Measurements from ENCODE around the gene CDH22. TPM values are rescaled to one million over a fixed set of nuclear protein-coding genes. Genes with fewer than 3 reads are reported as not detected.

The CDH22 gene
- total and polyA plus RNA-seq, 9 of the 15 experiments (the other 6 are each of a cell fraction or from before 2014, with no cell fraction given): 0.07 to 0.08 TPM; not detected in 7

DNA sequence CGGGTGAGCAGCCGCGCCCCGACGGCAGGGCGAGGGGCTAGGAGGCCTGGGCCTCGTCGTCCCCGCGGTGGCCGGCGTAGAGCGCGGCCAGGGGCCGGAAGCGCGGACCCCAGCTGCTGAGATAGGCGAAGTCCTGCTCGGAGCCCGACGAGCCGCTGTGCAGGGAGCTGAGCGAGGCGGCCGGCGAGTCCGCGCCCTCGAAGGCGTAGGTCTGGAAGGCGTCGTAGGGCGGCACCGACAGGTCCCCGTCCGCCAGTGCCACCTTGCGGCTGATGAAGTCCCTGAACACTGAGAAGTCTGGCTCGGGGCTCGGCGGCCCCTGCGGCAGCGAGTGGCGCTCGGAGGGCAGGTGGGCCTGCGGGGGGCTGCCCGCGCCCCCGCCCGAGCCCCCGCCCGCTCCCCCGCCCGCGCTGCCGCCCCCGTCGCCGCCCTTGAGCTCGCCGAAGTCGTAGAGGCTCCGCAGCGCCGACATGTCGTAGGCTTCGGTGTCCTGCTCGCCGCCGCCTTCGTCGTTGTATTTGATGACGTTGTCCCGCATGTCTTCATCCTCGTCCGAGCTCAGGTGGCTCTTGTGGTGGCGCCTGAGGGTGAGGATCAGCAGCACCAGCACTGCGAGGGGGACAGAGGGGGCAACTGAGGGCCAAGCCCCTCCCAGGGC, 133.7 kb downstream of the CDH22 start:
- peak; percentile 37 for FAIRE-seq
- BruUV-seq (replicated peaks): no TSS peak
- in situ Hi-C loops (cut with MboI) (no loop called here), intact Hi-C loops (cut with micrococcal nuclease) (loop anchor here (2.0 to 5.0 kb wide), 2 partner anchors 42 to 152 kb away; no protein-coding TSS in a partner anchor)
- POLR2A ChIA-PET: interaction anchor here (0.6 to 1.6 kb wide), 3 partner anchors 12 to 852 kb away, joined by 3 to 6 read pairs (median 5); no protein-coding TSS in a partner anchor
- Histone ChIP-seq H3K27me3 (ENCODE audit: control insufficient read depth in 2 of 2, insufficient read depth in 2 of 2, low read length in 2 of 2) (peaks cover 21 to 73% of the 10 kb centered on the region in 2 experiments), H3K9me3 (replicated peaks; ENCODE audit: control insufficient read depth, insufficient read depth, low read depth, low read length) (no peaks in the 10 kb centered on the region), H3K4me2 (ENCODE audit: insufficient read depth, low read length) (no peak overlapping the region), H3K4me3 (no peak overlapping the region), H3K4me1 (replicated peaks in 1 of 2; ENCODE audit: control insufficient read depth in 2 of 2, insufficient read depth in 2 of 2, low read length in 2 of 2) (peaks cover 0 to 10% of the 10 kb centered on the region in 2 experiments; a peak in 1 of 5 replicates), H3K9ac (ENCODE audit: insufficient read depth in 1 of 2, low read depth in 2 of 2, low read length in 2 of 2) (no peak overlapping the region), H4K20me1 (replicated peaks; ENCODE audit: control insufficient read depth, insufficient read depth, low read length) (peaks cover 8% of the 10 kb centered on the region; the same call in 1 of the 2 replicates), H3K27ac (ENCODE audit: extremely low read depth, low read depth, low read length) (no peak overlapping the region), H3K36me3 (ENCODE audit: control insufficient read depth, insufficient read depth, low read length) (no peaks in the 10 kb centered on the region), H3K9me1 (ENCODE audit: control insufficient read depth, insufficient read depth, low read length) (no peaks in the 10 kb centered on the region), H3K79me2 (ENCODE audit: control insufficient read depth, insufficient read depth, low read length) (no peaks in the 10 kb centered on the region), H2AFZ (ENCODE audit: low read depth, low read length) (no peak overlapping the region)
- DNase-seq (ENCODE audit: extremely low read depth in 1 of 4, low spot score in 3 of 4): peak; percentile 79 to 88 (median 84)
- WGBS (ENCODE audit: insufficient coverage, low coverage, missing lambda C conversion rate): 25% methylated on average over 52 of the region's 77 CpGs
- CTCF ChIA-PET (ENCODE audit: low intra/inter-chr PET ratio): interaction anchor here (0.6 to 1.3 kb wide), 3 partner anchors 153 to 160 kb away, joined by 3 to 4 read pairs (median 3); no protein-coding TSS in a partner anchor
- ATAC-seq: peak; percentile 99
- TF ChIP-seq, protein P1, sequence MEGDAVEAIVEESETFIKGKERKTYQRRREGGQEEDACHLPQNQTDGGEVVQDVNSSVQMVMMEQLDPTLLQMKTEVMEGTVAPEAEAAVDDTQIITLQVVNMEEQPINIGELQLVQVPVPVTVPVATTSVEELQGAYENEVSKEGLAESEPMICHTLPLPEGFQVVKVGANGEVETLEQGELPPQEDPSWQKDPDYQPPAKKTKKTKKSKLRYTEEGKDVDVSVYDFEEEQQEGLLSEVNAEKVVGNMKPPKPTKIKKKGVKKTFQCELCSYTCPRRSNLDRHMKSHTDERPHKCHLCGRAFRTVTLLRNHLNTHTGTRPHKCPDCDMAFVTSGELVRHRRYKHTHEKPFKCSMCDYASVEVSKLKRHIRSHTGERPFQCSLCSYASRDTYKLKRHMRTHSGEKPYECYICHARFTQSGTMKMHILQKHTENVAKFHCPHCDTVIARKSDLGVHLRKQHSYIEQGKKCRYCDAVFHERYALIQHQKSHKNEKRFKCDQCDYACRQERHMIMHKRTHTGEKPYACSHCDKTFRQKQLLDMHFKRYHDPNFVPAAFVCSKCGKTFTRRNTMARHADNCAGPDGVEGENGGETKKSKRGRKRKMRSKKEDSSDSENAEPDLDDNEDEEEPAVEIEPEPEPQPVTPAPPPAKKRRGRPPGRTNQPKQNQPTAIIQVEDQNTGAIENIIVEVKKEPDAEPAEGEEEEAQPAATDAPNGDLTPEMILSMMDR (IDR thresholded peaks at IDR 0.05 in 2 of 3, conservative IDR thresholded peaks at IDR 0.05 in 1 of 3; ENCODE audit: insufficient read depth in 2 of 3, low read depth in 1 of 3, low read length in 3 of 3): peak; percentile 51 to 88 (median 72)
- TF ChIP-seq NFIC (IDR thresholded peaks at IDR 0.05) (peak; percentile 73), REST (IDR thresholded peaks at IDR 0.05; ENCODE audit: borderline replicate concordance) (peak; percentile 50), REST (CRISPR knock-in tag; IDR thresholded peaks at IDR 0.05; ENCODE audit: low read depth) (no peak), NCOA6 (IDR thresholded peaks at IDR 0.05) (peak; percentile 93), HLTF (IDR thresholded peaks at IDR 0.05) (no peak), RAD21 (CRISPR knock-in tag; conservative IDR thresholded peaks at IDR 0.05 in 1 of 2, IDR thresholded peaks at IDR 0.05 in 1 of 2) (peak in 1 of 2 experiments; percentile 54; a peak in 3 of 4 replicates), CTCFL (IDR thresholded peaks at IDR 0.05; ENCODE audit: borderline replicate concordance, insufficient read depth, low read depth, low read length, poor library complexity, severe bottlenecking) (peak; percentile 2)
